ENCODE measurements around the gene KIN. TPM values are rescaled to one million over a fixed set of nuclear protein-coding genes. Genes with fewer than 3 reads are reported as not detected.

KIN gene
- total RNA-seq, 4 donors from 2014 or later: 5.3 to 9.6 (median 6.4) TPM

DNA sequence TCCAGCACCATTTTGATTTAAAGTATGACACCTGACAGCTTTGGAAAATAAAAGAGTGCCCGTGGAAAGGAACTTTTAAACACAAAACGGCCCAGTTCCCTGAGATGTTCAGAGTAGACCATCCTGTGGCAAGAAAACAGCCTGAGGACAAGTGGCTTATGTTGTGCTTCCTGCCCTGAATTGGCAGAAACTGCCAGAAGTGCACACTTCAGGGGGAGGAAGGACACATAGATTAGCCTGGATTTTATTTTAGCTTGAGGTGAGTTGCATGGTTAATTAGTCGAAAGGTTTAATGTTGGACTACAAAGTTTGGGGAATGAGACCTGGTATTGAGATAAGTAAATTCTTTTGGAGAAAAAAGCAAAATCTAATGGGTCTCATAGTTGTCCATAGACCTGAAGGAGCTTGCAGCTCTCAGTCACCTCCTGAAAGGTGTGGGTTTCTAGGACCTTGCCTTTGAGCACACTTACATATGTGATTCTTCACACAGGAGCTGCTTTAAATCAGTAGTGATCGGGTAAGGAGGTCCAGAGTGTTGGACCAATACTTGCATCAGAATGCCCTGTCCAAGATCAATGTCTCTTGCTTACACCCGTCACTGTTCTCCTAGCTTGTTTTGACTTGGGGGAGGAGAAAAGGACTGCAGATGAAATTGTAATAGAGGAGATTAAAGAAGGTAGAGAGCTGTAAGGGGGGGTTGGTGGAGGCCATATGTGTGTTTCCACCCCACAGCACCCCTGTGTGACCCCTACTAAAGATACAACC lies 79.8 kb downstream of the KIN start:
- H3K4me3 ChIP-seq: no peak overlapping the region
- H3K9me3 ChIP-seq: no peaks in the 10 kb centered on the region
- no peak for DNase-seq
- H3K36me3 ChIP-seq: no peaks in the 10 kb centered on the region
- H3K4me1 ChIP-seq: peaks cover 0 to 7% (median 0%) of the 10 kb centered on the region in 3 donors
- 61 to 70% methylated on average over 5 of the region's 5 CpGs for WGBS, 2 donors
- TF ChIP-seq, protein P1, sequence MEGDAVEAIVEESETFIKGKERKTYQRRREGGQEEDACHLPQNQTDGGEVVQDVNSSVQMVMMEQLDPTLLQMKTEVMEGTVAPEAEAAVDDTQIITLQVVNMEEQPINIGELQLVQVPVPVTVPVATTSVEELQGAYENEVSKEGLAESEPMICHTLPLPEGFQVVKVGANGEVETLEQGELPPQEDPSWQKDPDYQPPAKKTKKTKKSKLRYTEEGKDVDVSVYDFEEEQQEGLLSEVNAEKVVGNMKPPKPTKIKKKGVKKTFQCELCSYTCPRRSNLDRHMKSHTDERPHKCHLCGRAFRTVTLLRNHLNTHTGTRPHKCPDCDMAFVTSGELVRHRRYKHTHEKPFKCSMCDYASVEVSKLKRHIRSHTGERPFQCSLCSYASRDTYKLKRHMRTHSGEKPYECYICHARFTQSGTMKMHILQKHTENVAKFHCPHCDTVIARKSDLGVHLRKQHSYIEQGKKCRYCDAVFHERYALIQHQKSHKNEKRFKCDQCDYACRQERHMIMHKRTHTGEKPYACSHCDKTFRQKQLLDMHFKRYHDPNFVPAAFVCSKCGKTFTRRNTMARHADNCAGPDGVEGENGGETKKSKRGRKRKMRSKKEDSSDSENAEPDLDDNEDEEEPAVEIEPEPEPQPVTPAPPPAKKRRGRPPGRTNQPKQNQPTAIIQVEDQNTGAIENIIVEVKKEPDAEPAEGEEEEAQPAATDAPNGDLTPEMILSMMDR (IDR thresholded peaks at IDR 0.05): no peak
- TF ChIP-seq POLR2A (IDR thresholded peaks at IDR 0.05): no peak
- intact Hi-C loops (cut with DNase I): no loop called here
- H3K27ac ChIP-seq: no peak overlapping the region
- H3K27me3 ChIP-seq: peaks cover 0 to 94% (median 0%) of the 10 kb centered on the region in 4 donors

DNA sequence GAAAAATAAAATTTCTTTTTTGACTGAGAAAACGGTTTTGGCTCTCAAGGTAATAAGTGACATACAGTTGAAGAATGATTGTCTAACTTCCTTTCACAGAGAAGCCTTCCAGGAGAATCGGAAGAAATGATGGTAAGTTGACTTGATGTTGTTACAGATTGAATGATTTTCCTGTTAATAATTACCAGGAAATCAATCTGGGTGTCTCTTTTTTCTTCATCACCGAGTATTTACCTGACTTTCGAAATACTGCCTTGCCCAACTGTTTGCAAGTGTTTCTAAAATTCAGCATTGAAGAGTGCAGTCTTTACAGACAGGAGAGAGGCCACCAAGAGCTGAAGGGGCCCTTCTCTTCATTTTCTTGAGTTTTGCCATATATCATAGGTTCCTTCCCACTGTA lies 80.7 kb downstream of the KIN start:
- 58 to 59% methylated on average over 4 of the region's 4 CpGs for WGBS, 2 donors
- no peak for TF ChIP-seq POLR2A (IDR thresholded peaks at IDR 0.05)
- TF ChIP-seq, protein P1 (IDR thresholded peaks at IDR 0.05): no peak
- H3K9me3 ChIP-seq: no peaks in the 10 kb centered on the region
- peaks cover 0 to 7% (median 0%) of the 10 kb centered on the region in 3 donors for H3K4me1 ChIP-seq
- no peak overlapping the region for H3K27ac ChIP-seq
- peaks cover 0 to 94% (median 0%) of the 10 kb centered on the region in 4 donors for H3K27me3 ChIP-seq
- H3K36me3 ChIP-seq: no peaks in the 10 kb centered on the region
- no peak for DNase-seq
- H3K4me3 ChIP-seq: no peak overlapping the region
- intact Hi-C loops (cut with DNase I): no loop called here

DNA sequence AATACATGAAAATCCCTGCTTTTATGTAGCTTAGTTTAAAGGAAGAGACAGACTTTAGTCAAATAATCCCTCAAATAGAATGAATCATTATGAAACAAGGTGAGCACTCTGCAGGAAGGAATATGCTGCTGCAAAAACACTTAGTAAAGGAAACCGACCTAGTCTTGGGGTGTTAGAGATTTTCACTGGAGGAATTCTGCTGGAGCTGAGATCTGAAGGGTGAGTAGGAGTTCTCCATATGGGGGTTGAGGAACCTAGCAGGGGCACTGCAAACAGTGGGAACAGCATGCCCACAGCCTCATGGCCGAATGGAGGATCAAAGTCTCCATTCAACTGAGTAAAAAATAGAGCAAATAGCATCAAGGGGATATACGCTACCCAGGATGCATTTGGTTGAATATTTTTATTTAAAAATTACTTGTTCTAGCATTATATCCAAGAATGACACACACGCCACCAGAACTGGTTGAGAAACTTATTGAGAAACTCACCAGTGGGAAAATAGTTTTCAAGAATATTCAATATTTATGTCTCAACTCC lies 81.2 kb downstream of the KIN start:
- peaks cover 0 to 95% (median 0%) of the 10 kb centered on the region in 4 donors for H3K27me3 ChIP-seq
- DNase-seq: no peak
- no peaks in the 10 kb centered on the region for H3K9me3 ChIP-seq
- intact Hi-C loops (cut with DNase I): no loop called here
- 54 to 69% methylated on average over 4 of the region's 4 CpGs for WGBS, 2 donors
- H3K36me3 ChIP-seq: no peaks in the 10 kb centered on the region
- TF ChIP-seq POLR2A (IDR thresholded peaks at IDR 0.05): no peak
- no peak overlapping the region for H3K27ac ChIP-seq
- peaks cover 0 to 7% (median 0%) of the 10 kb centered on the region in 3 donors for H3K4me1 ChIP-seq
- no peak overlapping the region for H3K4me3 ChIP-seq

DNA sequence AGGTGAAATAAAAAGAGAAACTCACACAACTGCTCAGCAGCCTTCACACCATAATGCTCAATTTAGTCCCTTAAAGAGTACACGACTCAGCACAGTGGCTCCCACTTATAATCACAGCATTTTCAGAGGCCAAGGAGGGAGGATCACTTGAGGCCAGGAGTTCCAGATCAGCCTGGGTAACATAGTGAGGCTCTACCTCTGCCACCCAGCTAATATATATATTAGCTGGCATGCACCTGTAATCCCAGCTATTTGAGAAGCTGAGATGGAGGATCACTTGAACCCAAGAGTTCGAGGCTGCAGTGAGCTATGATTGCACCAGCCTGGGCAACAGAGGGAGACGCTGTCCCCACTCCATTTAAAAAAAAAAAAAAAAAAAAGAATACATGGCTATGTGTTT lies 82.5 kb downstream of the KIN start:
- TF ChIP-seq, protein P1 (IDR thresholded peaks at IDR 0.05): no peak
- no peak for TF ChIP-seq POLR2A (IDR thresholded peaks at IDR 0.05)

DNA sequence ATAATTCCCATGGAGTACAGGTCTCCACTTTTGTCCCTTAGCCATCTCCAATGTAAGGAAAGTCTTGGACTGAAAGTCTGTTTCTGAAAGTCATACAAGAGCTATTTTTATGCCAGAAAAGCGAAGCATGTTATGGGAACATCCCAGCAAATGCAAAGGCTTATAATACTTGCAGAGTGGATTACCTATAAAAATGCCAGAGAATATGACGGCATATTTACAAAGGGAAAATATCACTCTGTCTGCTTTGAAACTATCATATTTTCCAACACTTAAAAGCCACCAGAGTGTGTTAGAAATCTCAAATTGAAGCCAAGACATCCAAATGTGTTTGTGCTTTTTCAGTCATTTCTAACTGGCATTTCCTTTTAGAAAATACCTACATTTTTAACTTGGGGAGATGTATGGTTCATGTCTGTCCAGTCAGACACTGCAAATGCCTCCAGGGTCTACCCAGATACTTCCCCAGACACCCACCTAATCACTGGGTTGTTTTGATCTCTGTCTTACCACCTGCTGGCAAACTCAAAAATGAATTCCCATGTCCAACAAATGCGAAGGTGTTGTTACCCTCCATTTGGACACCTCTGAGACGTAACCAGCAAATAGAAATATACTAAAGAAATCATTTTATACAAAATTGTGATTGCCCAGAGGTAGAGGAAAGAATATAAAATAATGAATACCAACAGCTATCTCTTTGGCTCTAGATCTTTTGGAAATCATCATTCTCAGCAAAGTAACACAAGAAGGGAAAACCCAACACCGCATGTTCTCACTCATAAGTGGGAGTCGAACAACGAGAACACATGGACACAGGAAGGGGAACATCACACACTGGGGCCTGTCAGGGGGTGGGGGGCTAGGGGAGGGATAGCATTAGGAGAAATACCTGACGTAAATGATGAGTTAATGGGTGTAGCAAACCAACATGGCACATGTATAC lies 83.4 kb downstream of the KIN start:
- TF ChIP-seq POLR2A (IDR thresholded peaks at IDR 0.05): no peak
- TF ChIP-seq, protein P1 (IDR thresholded peaks at IDR 0.05): no peak
- WGBS, 2 donors: 88 to 90% methylated on average over 8 of the region's 8 CpGs
- no peak for DNase-seq
- H3K27ac ChIP-seq: no peak overlapping the region
- no peaks in the 10 kb centered on the region for H3K9me3 ChIP-seq
- H3K4me3 ChIP-seq: no peak overlapping the region
- H3K27me3 ChIP-seq: peaks cover 0 to 100% (median 0%) of the 10 kb centered on the region in 4 donors
- H3K4me1 ChIP-seq: peaks cover 0 to 7% (median 0%) of the 10 kb centered on the region in 3 donors
- no peaks in the 10 kb centered on the region for H3K36me3 ChIP-seq
- intact Hi-C loops (cut with DNase I): no loop called here

More for the DNA sequence above, 82.5 kb downstream of the KIN start:
- Histone ChIP-seq H3K9me3 (no peaks in the 10 kb centered on the region), H3K4me1 (peaks cover 0 to 7% (median 0%) of the 10 kb centered on the region in 3 donors), H3K36me3 (no peaks in the 10 kb centered on the region), H3K4me3 (no peak overlapping the region), H3K27ac (no peak overlapping the region), H3K27me3 (peaks cover 0 to 99% (median 0%) of the 10 kb centered on the region in 4 donors)
- 74 to 80% methylated on average over 3 of the region's 3 CpGs for WGBS, 2 donors
- DNase-seq: no peak
- intact Hi-C loops (cut with DNase I): no loop called here

All from esophagus squamous epithelium (tissue), 5 donors.